Keratinocyte (primary cell): ENCODE data around the gene NAIF1. TPM values are rescaled to one million over a fixed set of nuclear protein-coding genes. Genes with fewer than 3 reads are reported as not detected.

Experiments used
- DNase-seq: peaks from one replicate; pipeline ENCODE4 v3.0.0-alpha.2; 2011; ENCODE audit warnings: low read depth, missing footprints, low spot score
- FAIRE-seq: peaks from 2 replicates; lab custom pipeline; 2011; peaks lifted over from hg19 to GRCh38; lab: Jason Lieb, UNC
- H2AFZ ChIP-seq: 2 replicates; pipeline ENCODE4 v1.6.0; 2012; ENCODE audit warnings: low read length, control low read depth, inconsistent platforms; ENCODE audit not compliant: control insufficient read depth
- H3K27ac ChIP-seq: 2 replicates; pipeline ENCODE4 v1.5.1; 2011; ENCODE audit warnings: low read length; ENCODE audit not compliant: control insufficient read depth, insufficient read depth
- H3K27me3 ChIP-seq: 3 replicates; pipeline ENCODE4 v1.6.0; 2011; ENCODE audit warnings: low read length; ENCODE audit not compliant: control insufficient read depth, insufficient read depth; ENCODE audit errors: extremely low read depth
- H3K36me3 ChIP-seq, 2 experiments: 2 replicates in 1 of 2; 3 replicates in 1 of 2; pipeline ENCODE4 v1.5.1; 2011; ENCODE audit warnings: low read length in 2 of 2, mild to moderate bottlenecking in 1 of 2; ENCODE audit not compliant: control insufficient read depth in 2 of 2, insufficient read depth in 2 of 2; ENCODE audit errors: extremely low read depth in 1 of 2
- H3K4me1 ChIP-seq: 3 replicates; pipeline ENCODE4 v1.5.1; 2011; ENCODE audit warnings: low read length; ENCODE audit not compliant: control insufficient read depth, insufficient read depth; ENCODE audit errors: extremely low read depth
- H3K4me2 ChIP-seq: 3 replicates; pipeline ENCODE4 v1.6.0; 2011; ENCODE audit warnings: low read depth, low read length; ENCODE audit not compliant: control insufficient read depth, insufficient read depth; ENCODE audit errors: extremely low read depth
- H3K4me3 ChIP-seq, 3 experiments: fragments of 200-600 bp in 1 of 3; sonication (generic) in 1 of 3; 2 replicates in 2 of 3; 3 replicates in 1 of 3; pipeline ENCODE4 v1.5.1; 2011 to 2016; ENCODE audit warnings: low read length in 3 of 3, mild to moderate bottlenecking in 3 of 3, control low read depth in 2 of 3, inconsistent platforms in 1 of 3, low read depth in 1 of 3, mixed read lengths in 1 of 3, mixed run types in 1 of 3, moderate library complexity in 1 of 3; ENCODE audit not compliant: control insufficient read depth in 2 of 3, insufficient read depth in 2 of 3; ENCODE audit errors: extremely low read depth in 1 of 3
- H3K79me2 ChIP-seq: 2 replicates; pipeline ENCODE4 v1.6.0; 2012; ENCODE audit warnings: low read length; ENCODE audit not compliant: control insufficient read depth, insufficient read depth
- H3K9ac ChIP-seq: 3 replicates; pipeline ENCODE4 v1.6.0; 2011; ENCODE audit warnings: low read length; ENCODE audit not compliant: control insufficient read depth, insufficient read depth; ENCODE audit errors: extremely low read depth
- H3K9me1 ChIP-seq: 3 replicates; pipeline ENCODE4 v1.6.0; 2011; ENCODE audit warnings: low read length; ENCODE audit not compliant: control insufficient read depth, insufficient read depth; ENCODE audit errors: extremely low read depth
- H3K9me3 ChIP-seq: 2 replicates; pipeline ENCODE4 v1.5.1; 2012; ENCODE audit warnings: low read depth, low read length; ENCODE audit not compliant: control insufficient read depth
- H4K20me1 ChIP-seq: 3 replicates; pipeline ENCODE4 v1.6.0; 2011; ENCODE audit warnings: low read length; ENCODE audit not compliant: control insufficient read depth, insufficient read depth; ENCODE audit errors: extremely low read depth
- CTCF ChIP-seq, 3 experiments: IDR thresholded peaks in 1 of 3; conservative IDR thresholded peaks in 1 of 3; optimal IDR thresholded peaks in 1 of 3; 2 replicates in 2 of 3; 3 replicates in 1 of 3; pipeline versions ENCODE3 to v1.5.1; 2011; ENCODE audit warnings: low read length in 3 of 3, mild to moderate bottlenecking in 3 of 3, moderate library complexity in 2 of 3, control low read depth in 1 of 3, inconsistent platforms in 1 of 3; ENCODE audit not compliant: insufficient read depth in 2 of 3; ENCODE audit errors: extremely low read depth in 1 of 3
- EZH2 ChIP-seq: IDR thresholded peaks from one replicate; pipeline ENCODE4 v1.6.1; 2012; ENCODE audit warnings: inconsistent platforms, mild to moderate bottlenecking, low read length, moderate library complexity
- dilution Hi-C: fragments of 300-500 bp; cut with MboI; formaldehyde crosslinking; loops from one replicate; pipeline ENCODE4 v1.7.0; 2020; ENCODE audit warnings: low sequenced_read_pairs; ENCODE audit not compliant: extremely low pct_ligation_motif_present
- polyA plus RNA-seq, 5 experiments: library from polyadenylated mRNA; depleted of rRNA in 3 of 5; stranded (reverse) in 3 of 5; stranded (forward) in 1 of 5; unstranded in 1 of 5; fragments of >200 nt; gene quantifications; 1 replicate in 1 of 5; 2 replicates in 3 of 5; 3 replicates in 1 of 5; pipeline versions ENCODE4 v1.2.1 to v1.2.3, GENCODE V29; 2011 to 2012; ENCODE audit warnings: missing spikeins in 2 of 5, low read depth in 1 of 5, low replicate concordance in 1 of 5

Gene NAIF1
- polyA plus RNA-seq, 1 donor (not counting 4 experiments of a cell fraction or from before 2014, with no cell fraction given), result 6.3 TPM

- no peaks in the 10 kb centered on the region for H3K27me3 ChIP-seq
- H3K9me3 ChIP-seq, result no peaks in the 10 kb centered on the region
- dilution Hi-C loops, result no loop called here
- no peaks in the 10 kb centered on the region for H4K20me1 ChIP-seq
- no peak overlapping the region for H3K4me2 ChIP-seq
- DNase-seq (peak; percentile 72), FAIRE-seq (peak; percentile 81)
- no peaks in the 10 kb centered on the region for H3K9me1 ChIP-seq
- no peak overlapping the region for H3K27ac ChIP-seq
- no peaks in the 10 kb centered on the region for H3K36me3 ChIP-seq
- H3K79me2 ChIP-seq, result no peaks in the 10 kb centered on the region
- no peak overlapping the region for H3K4me3 ChIP-seq
- H2AFZ ChIP-seq, result peak overlapping the region; percentile 66
- no peaks in the 10 kb centered on the region for H3K4me1 ChIP-seq
- H3K9ac ChIP-seq, result no peak overlapping the region
- TF ChIP-seq EZH2, result no peak
- peak; percentile 80 to 91 (median 91) for TF ChIP-seq CTCF (optimal IDR thresholded peaks at IDR 0.05 in 1 of 3, IDR thresholded peaks at IDR 0.05 in 1 of 3, conservative IDR thresholded peaks at IDR 0.05 in 1 of 3; ENCODE audit: extremely low read depth in 1 of 3, insufficient read depth in 2 of 3, low read length in 3 of 3)
Measured at GRCh38 chr9:128034821-128035652, 32.1 kb downstream of the NAIF1 start.

DNA sequence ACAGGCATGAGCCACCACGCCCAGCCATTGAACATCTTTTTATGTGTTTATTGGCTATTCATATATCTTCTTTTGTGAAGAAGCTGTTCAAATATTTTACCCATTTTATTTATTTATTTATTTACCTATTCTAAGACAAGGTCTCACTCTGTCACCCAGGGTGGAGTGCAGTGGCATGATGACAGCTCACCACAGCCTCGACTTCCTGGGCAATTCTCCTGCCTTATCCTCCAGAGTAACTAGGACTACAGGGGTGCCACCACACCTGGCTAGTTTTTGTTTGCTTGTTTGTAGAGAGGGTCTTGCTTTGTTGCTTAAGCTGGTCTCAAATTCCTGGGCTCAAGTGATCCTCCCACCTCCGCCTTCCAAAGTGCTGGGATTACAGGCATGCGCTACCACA lies 33.5 kb downstream of the NAIF1 start:
- H3K27me3 ChIP-seq, result no peaks in the 10 kb centered on the region
- H3K4me3 ChIP-seq, result no peak overlapping the region
- TF ChIP-seq EZH2 (no peak), CTCF (optimal IDR thresholded peaks at IDR 0.05 in 1 of 3, IDR thresholded peaks at IDR 0.05 in 1 of 3, conservative IDR thresholded peaks at IDR 0.05 in 1 of 3; ENCODE audit: extremely low read depth in 1 of 3, insufficient read depth in 2 of 3, low read length in 3 of 3) (no peak)
- H3K9me1 ChIP-seq, result no peaks in the 10 kb centered on the region
- H2AFZ ChIP-seq, result no peak overlapping the region
- no peaks in the 10 kb centered on the region for H3K79me2 ChIP-seq
- H3K9me3 ChIP-seq, result no peaks in the 10 kb centered on the region
- no peak overlapping the region for H3K27ac ChIP-seq
- H3K9ac ChIP-seq, result no peak overlapping the region
- H3K4me2 ChIP-seq, result no peak overlapping the region
- no peaks in the 10 kb centered on the region for H3K4me1 ChIP-seq
- FAIRE-seq (no peak), DNase-seq (no peak)
- H3K36me3 ChIP-seq, result no peaks in the 10 kb centered on the region
- H4K20me1 ChIP-seq, result no peaks in the 10 kb centered on the region
- dilution Hi-C loops, result no loop called here
